Glomerular visceral epithelial cell (primary cell): Measurements from ENCODE around the gene GMDS.

ENCODE experiments used
- DNase-seq: peaks from one replicate; pipeline ENCODE4 v3.0.0-alpha.2; 2016; ENCODE audit errors: extremely low spot score

The GMDS gene

DNA sequence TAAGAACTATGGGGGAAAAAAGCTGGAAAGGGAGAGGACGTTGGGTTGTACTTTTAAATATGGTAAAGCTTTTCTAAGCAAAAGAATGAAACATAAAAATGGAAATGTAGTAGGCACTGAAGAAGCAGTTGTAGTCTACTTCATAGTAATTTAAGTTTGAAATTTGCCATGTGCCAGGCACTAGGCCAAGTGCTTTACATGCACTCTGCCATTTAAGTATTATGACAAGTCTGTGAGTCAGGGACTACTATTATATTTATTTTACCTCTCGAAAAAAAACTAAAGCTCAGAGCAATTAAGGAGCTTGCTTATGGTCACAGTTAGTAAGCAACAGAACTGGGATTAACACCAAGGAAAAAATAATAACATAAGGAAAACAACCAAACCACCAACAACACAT is 257.8 kb downstream of the GMDS start:
- DNase-seq, result peak; percentile 30

DNA sequence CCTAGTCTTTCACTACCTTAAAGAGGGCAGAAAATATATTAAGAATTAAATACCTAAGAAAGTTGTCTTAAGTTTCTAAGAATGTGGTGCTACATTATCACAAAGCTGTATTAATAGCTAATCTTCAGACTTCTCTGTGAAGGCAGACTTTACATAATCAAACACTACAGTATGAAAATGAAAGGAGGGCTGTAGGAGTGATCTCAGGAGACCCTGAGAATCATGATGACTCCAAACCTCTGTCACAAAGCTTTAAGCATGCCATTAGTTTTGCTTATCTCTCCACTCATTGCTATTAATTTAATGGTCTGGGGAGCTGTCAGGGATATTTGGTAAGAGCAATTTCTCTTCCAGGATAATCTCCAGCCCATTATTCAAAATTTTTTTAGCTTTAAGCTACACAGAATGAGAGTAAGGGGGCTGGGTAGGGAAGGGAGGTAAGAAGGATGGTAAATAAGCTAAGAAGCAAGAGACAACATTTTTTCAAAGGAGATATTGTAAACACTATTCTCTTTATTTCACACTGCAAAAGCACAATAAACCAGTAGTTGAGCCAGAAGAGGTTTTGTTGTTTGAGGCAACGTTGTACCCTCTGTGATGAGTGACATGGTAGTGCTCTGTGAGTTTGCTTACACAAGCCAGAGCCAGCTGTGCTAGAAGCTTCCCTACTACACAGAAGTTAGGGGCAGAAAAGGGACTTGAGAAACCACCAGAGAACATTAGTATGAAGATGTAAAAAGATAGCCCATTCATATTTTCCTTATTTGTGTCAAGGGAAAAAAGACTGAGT is 258.8 kb downstream of the GMDS start:
- no peak for DNase-seq

DNA sequence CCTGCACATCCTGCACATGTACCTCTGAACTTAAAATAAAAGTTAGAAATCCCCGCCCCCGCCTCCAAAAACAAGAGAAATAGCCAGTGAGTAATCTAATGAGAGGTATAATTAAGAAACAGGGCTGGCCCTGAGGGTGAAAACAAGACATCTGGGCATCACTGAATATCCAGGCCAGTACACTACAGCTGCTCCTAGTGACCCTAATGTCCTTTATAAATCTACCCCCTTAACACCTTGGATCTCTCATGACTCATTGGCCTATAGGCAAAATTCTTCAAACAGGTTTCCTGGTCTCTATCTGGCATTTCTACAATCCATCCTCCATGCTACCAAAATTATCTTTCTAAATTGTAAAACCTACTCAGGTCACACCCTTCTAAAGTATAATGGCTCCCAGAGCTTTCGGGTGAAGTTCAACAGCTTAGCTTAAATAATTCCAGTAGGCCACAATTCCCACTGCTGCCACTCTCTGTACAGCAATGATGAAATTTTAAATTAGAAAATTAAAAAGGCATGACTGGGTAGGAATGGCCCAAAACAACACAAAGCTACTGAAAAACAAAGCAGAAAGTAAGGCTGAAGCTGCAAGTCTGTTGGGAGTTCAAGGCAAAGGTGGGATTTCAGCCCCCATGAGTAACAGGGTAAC is 260.9 kb downstream of the GMDS start:
- DNase-seq, result no peak

DNA sequence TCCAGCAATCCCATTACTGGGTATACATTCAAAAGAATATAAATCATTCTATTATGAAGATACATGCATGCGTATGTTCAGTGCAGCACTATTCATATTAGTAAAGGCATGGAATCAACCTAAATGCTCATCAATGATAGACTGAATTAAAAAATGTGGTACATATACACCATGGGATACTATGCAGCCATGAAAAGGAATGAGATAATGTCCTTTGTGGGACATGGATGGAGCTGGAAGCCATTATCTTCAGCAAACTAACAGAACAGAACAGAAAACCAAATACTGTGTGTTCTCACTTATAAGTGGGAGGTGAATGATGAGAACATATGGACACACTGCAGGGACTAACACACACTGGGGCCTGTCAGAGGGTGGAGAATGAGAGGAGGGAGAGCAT is 261.6 kb downstream of the GMDS start:
- no peak for DNase-seq

DNA sequence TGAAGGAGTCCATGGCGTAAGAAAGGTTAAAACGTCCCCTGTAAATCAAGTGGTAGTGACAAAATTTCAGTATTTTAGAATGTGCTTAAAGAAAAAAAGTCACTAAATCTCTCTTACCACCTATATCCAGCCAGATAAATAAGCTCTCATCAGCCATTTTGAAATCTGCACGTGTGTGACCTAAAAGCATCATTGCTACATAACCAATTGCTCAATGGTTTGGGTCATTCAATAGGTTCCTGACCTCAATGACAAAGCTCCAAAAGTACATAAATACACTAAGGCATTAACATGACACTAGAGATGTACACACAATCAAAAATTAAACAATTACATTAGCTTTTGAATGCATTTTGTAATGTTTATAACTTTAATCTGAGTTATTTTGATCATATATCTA is 272.4 kb downstream of the GMDS start:
- no peak for DNase-seq

DNA sequence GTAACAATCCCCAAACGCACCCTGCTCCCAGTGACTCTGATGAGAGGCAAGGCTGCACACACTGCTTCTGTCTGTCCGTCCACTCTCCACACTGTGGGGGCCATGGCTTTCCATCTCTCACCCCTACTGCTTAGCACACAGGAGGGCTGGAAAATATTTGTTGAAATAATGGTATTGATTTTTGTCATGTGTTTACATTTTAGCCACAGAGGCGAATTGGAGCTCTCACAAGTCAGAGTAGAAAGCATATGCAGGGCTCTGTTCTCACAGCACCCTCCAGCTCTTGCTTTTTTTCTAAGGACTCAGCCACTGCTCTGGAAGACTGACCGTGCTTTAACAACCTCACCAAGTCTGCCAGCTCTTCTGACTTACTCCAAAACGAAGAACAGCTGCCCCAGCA is 273.8 kb downstream of the GMDS start:
- no peak for DNase-seq

DNA sequence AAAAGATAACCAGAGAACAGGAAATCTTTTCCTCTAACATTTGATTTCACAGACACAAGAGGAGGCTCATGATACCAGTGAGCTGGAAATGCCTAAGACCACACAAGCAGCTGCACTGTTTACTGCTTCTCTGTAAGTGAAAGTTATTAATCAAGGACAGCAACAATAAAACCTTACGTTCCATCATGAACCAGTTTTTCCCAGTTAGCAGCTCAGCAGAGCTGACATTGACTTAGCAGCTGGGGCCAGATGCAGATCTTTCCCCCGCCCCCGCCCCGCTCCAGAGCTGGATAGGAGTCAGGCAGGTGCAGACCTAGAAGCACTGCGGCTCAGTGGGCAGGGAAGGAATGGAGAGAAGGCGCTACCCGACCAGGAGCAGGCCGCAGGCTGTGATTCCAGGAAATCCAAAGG is 275.2 kb downstream of the GMDS start:
- no peak for DNase-seq

DNA sequence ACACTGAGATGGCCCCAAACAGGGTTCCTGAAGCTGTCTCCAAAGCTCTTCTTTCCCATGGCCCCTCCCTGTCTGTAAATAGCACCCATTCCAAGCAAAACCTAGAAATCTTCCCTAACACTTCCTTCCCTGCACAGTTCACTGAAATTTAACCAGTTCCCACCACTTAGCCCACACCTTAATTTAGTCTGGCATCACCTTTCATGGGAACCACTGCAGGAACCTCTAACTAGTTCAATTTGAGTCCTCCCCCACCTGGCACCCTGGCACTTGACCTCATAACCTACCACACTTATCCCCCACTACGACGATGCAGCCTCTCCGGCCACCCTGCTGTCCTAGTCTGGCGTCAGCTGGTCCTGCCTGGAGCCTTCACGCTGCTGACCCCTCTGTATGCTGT is 278.7 kb downstream of the GMDS start:
- DNase-seq, result no peak

DNA sequence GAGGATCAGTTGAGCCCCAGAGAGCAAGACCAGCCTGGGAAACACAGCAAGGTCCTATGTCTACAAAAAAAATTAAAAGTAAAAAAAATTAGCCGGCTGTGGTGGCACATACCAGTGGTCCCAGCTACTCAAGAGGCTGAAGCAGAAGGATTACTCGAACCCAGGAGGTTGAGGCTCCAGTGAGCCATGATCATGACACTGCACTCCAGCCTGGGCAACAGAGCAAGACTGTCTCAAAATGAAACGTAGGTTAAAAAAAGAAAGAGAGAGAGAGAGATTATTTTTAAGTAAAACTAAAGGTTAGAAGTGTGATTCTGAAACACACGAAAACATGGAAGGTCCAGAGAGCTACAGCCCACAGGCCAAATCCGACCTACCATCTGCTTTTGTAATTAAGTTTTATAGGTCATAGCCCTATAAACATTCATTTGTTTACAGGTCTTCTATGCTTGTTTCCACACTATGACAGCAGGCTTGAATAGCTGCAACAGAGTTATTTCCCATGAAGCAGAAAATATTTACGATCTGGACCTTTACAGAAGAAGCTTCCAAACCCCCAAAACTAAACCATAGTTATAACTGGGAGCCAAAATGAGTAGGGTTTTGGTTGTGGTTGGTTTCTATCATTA is 279.7 kb downstream of the GMDS start:
- no peak for DNase-seq

DNA sequence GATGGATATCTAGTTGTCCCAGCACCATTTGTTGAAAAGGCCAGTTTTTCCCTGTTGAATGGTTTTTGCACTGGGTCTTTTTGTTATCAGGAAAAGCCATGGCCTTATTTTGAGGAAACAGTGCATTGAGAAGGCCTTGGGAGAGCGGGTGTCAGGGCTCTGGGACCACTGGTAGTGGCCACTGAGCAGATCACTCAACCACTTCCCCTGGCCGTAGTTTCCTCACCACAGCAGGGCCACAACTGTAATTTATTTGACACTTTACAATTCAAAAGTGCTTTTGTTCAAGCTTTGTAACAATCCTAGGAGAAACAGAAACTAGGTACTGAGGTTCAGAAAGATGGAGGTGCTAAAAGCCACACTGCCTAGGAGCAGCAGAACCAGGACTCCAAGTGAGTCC is 281.8 kb downstream of the GMDS start:
- DNase-seq, result no peak

DNA sequence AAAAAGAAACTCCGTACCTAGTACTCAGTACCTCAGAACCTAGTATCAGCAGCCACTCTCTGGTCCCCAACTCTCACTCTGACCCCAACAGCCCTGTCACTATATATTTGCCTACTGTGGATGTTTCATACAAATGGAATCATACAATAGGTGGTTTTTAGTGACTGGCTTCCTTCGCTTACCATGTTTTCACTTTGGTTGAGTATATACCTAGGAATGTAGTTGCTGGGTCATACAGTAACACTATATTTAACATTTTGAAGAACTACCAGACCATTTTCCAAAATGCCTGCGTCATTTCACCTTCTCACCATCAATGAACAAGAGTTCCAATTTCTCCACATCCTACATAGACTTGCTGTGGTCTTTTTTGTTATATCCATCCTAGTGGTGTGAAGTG is 283.2 kb downstream of the GMDS start:
- no peak for DNase-seq

DNA sequence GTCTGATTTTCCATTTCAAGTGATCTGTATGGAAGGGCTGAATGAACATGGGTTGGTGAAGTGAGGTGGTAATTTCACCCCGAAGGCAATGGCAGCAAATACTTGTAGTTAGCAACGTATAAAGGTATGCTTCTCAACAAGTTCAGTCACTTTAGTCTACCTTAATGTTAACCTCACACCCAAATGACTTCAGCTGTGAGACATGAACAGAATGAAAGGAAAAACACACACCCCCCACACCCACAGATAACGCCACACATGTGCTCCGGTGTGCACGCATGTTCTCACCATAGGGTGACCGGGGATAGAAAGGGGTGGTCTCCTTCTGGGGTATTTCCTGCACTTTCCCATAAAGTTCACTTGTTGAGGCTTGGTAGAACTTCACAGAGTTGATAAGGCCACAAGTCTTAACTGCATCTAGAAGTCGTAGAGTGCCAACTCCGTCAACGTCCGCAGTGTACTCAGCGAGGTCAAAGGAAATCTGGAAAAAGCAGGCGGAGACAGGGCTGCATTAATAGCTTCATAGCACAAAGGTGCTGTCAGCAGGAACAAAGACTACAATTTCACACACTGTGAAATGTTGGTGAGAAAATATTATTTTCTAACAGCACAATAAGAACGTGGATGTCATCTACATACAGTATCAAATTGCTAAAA is 284.8 kb downstream of the GMDS start:
- DNase-seq, result no peak

DNA sequence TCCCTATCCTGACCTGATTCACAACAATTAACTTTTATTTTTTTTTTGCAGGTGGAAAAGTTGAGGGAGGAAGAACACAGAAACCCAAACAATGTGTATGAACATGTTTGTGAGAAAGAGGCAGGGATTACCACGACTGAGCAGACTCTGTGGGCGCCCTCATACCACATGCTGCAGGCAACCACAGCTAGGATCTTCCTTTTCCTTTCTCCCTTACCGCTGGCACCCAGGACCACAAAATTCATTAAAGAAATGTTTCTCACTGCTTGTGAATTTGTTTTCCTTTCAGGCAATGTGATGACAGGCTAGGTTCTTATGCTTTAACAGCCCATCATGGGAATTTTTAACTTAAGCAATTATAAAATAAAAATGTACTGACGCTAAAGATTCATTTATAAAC is 287.1 kb downstream of the GMDS start:
- peak; percentile 21 for DNase-seq

DNA sequence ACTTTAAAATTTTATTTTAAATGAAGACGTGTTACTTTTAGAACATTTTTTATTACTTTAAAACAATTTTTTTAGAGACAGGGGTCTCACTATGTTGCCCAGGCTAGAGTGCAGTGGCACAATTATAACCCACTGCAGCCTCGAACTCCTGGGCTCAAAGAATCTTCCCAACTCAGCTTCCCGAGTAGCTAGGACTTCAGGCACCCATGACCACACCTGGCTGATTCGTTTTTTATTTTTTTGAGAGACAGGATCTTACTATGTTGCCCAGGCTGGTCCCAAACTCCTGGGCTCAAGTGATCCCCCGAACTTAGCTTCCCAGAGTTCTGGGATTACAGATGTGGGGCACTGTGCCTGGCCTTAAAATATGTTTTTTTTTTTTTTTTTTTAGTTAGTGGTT is 287.7 kb downstream of the GMDS start:
- no peak for DNase-seq

DNA sequence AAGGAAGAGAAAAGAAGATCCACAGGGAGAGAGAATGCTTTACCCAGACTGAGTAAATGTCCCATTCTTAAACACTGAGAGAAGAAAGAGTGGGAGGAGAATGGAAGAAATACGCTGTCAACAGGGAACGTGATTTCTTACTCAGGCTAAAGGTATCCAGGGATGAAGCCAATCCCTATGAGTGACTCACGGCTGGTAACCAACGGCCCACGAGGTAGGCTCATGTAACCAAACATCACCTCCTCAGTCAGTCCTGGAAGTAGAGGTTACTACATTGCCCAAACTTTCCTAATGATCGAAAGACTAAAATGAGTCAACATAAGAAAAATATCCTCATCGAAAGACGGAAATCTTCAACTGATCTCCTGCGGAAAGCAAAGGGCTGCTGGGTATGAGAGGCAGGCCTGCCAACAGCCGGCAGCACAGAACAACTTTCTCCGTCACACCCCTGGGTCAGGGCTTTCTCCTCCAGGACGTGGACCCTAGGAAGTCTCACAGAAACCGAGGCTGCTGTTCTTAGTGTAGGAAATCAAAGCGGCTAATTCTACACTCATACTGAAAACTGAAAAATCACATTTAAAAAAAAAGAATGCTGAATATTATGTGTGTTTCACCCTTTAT is 292.6 kb downstream of the GMDS start:
- DNase-seq, result peak; percentile 96

DNA sequence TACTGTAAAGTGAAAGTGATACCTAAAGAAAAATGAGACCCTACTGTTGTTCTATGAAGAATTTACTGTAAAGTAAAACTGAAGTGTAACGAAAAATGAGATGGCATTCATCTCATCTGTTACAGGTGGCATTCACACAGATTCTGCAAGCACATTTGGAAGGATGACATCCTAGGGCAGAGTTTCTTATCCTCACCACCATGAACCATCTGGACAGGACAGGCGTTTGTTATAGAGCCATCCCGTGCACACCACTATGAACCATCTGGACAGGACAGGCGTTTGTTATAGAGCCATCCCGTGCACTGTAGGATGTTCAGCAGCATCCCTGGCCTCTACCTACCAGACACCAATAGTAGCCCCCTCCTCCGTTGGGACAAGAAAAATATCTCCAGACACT is 294.8 kb downstream of the GMDS start:
- DNase-seq, result no peak

DNA sequence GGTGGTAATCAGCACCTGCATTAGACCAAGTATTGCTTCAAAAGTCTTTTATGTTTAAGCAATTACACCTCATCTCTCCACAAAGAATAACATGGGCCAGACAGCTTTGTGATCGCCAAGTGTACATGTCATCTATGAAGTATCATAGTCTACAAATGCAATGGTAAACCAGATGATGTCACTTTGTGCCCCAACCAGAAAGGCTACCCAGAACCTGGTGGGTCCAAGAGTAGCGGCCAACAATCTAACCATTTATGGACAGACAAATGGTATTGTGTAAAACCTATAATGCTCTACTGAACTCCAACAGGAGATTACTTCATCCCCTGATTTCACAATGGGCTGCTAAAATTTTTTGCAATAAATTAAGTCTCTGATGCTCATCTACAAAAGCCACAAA is 295.9 kb downstream of the GMDS start:
- DNase-seq, result peak; percentile 87

DNA sequence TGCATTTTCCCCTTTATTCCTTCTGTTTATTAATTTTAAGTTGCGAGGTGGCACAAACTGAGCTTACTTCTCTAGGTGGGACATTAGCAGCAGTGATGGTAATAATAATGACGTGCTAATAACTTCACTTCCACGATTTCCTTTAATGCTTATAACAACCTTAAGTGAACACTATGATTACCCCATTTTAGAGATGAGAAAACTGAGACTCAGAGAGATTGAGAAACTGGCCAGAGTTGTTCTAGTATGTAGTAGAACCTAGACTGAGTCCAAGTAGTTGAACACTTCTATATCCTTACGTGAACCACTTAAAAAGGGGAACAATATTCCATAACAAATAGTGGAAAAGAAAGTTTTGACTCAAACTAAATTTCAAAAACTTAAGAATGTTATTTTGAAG is 297.5 kb downstream of the GMDS start:
- no peak for DNase-seq

DNA sequence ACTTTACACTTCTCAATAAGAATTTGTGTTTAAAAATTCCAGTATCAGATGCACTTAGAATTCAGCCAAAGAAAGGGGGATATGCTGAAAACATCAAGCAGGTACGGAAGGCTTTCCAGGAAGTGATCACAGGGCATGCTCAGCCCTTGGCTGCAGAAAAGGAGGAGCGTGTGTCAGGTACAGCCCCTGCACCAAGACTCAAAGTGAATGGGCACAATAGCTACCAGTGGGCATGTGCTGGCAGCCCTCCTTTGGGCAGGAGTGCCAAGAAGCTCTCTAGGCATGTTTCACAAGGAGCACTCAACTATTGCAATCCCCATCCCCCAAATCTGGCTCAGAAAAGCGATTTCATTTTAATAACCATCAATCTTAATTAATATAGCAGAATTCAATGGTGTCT is 298.8 kb downstream of the GMDS start:
- no peak for DNase-seq

DNA sequence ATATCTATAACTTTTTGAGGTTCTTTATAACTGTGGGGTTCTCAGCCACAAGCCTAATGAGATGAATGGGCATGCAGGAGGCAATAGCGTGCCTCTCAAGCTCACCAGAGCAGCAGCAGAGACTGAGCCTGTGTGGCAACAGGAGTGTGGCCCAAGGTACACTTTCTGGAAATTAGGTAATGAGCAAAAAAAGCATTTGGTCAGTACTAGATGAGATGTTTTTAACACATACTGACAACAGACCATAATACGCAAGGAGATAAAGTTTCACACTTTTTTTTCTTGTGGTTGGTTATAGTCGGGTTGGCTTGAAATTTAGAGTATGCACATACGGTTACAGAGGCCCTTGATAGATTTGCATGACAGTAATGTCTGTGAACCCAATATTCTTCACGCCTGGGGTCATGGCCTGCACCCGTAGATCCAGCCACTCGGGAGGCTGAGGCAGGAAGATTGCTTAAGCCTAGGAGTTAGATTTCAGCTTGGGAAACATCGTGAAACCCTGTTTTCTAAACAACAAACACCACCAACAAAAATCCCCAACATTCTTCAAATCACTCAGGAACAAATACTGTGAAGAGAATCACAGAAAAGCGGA is 300.1 kb downstream of the GMDS start:
- DNase-seq, result no peak

DNA sequence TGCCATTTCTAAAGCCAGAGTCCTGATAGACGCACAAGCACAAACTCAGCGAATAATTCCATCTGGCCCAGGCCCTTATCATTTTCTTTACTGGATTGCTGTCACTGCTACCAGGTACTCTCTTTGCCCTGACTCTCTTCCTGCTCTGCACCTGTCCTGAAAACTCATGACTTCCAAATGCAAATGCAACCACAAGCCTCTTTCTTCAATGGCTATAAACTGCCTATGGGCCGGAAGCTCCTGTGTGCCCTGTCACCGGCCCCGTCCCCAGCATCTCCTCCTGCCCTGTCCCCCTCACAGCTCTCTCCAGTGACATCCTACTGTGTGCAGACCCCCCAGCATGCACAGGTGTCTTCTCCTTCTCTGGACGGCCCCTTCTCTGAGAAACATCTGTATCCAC is 302.6 kb downstream of the GMDS start:
- DNase-seq, result no peak

DNA sequence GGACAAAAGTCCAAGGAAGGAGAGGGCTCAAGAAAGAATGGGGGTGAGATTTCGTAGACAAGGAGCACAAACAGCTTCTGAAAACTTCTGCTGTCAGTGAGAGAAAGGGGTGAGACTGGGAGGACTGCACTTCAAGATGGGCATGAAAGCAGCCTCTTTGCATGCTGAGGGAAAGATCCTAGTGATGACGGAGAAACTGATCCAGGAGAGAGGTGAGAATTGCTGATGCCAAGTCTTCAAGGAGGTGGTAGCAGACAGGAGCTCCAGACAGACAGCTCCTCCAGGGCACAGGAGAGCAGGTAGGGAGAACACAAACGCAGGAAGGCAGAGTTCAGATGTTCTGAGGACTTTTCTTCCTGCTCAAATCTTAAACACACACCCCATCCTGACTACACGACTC is 303.9 kb downstream of the GMDS start:
- no peak for DNase-seq
